K562 (cell line): Measurements from ENCODE around the gene OTOG. TPM values are rescaled to one million over a fixed set of nuclear protein-coding genes. Genes with fewer than 3 reads are reported as not detected.

ENCODE experiments used
- ATAC-seq: fragments of 200-7000 bp; cut with Tn5 transposase; 3 replicates; pipeline ENCODE4 v1.9.1; 2020; ENCODE audit warnings: moderate library complexity
- BruUV-seq: library from RNA; stranded (reverse); fragments of 400-500 nt; replicated peaks from 2 replicates; lab custom pipeline; 2021; lab: Mats Ljungman, UMichigan
- CTCF ChIA-PET: fragments of 300-600 bp; formaldehyde crosslinking; extraction: SDS; loops from one replicate; lab custom pipeline; 2021; ENCODE audit warnings: low intra/inter-chr PET ratio; lab: Yijun Ruan, JAX
- POLR2A ChIA-PET: fragments of 300-600, 350-650 bp; sonication (Branson Sonifier 250); formaldehyde crosslinking; extraction: SDS; loops from one replicate; lab custom pipeline; 2021; ENCODE audit warnings: antibody characterized with exemption, inconsistent platforms; lab: Yijun Ruan, JAX
- DNase-seq, 4 experiments: peaks; one replicate each; pipeline versions ENCODE4 v3.0.0 to v3.0.0-alpha.2; 2011 to 2018; ENCODE audit warnings: low spot score in 3 of 4, mixed read lengths in 3 of 4; ENCODE audit errors: extremely low read depth in 1 of 4
- FAIRE-seq: peaks from 2 replicates; lab custom pipeline; 2011; peaks lifted over from hg19 to GRCh38; lab: Jason Lieb, UNC
- H2AFZ ChIP-seq: 2 replicates; pipeline ENCODE4 v1.6.0; 2011; ENCODE audit warnings: low read depth, low read length, control low read depth, inconsistent platforms
- H3K27ac ChIP-seq: fragments of 200-600 bp; 3 replicates; pipeline ENCODE4 v1.8.0; 2011; ENCODE audit warnings: low read depth, mild to moderate bottlenecking, control low read depth, inconsistent platforms, low read length, moderate library complexity, mixed read lengths; ENCODE audit errors: extremely low read depth
- H3K27me3 ChIP-seq, 2 experiments: fragments of 300-600 bp in 1 of 2; 2 replicates in 1 of 2; 3 replicates in 1 of 2; pipeline versions ENCODE4 v1.6.0 to v1.8.0; 2011; ENCODE audit warnings: inconsistent platforms in 2 of 2, low read length in 2 of 2, mild to moderate bottlenecking in 1 of 2, mixed read lengths in 1 of 2, moderate library complexity in 1 of 2; ENCODE audit not compliant: control insufficient read depth in 2 of 2, insufficient read depth in 2 of 2
- H3K36me3 ChIP-seq: fragments of 300-600 bp; 3 replicates; pipeline ENCODE4 v1.8.0; 2011; ENCODE audit warnings: mild to moderate bottlenecking, low read length, inconsistent platforms; ENCODE audit not compliant: control insufficient read depth, insufficient read depth
- H3K4me1 ChIP-seq, 2 experiments: fragments of 200-600 bp in 1 of 2; replicated peaks in 1 of 2; 2 replicates in 1 of 2; 3 replicates in 1 of 2; pipeline versions ENCODE4 v1.5.1 to v1.8.0; 2011; ENCODE audit warnings: inconsistent platforms in 2 of 2, low read length in 2 of 2, mild to moderate bottlenecking in 1 of 2, mixed read lengths in 1 of 2, moderate library complexity in 1 of 2; ENCODE audit not compliant: control insufficient read depth in 2 of 2, insufficient read depth in 2 of 2
- H3K4me2 ChIP-seq: 2 replicates; pipeline ENCODE4 v1.6.1; 2011; ENCODE audit warnings: low read length, control low read depth, inconsistent platforms, mixed read lengths; ENCODE audit not compliant: insufficient read depth
- H3K4me3 ChIP-seq: fragments of 200-600 bp; sonication (generic), shearing (Covaris generic); 2 replicates; pipeline ENCODE4 v1.5.1; 2016; ENCODE audit warnings: control low read depth, inconsistent platforms
- H3K79me2 ChIP-seq: fragments of 200-600 bp; 3 replicates; pipeline ENCODE4 v1.8.0; 2011; ENCODE audit warnings: low read length, inconsistent platforms; ENCODE audit not compliant: control insufficient read depth, insufficient read depth
- H3K9ac ChIP-seq, 2 experiments: 2 replicates each; pipeline versions ENCODE4 v1.6.0 to v1.6.1; 2011; ENCODE audit warnings: low read depth in 2 of 2, low read length in 2 of 2, control low read depth in 1 of 2, inconsistent platforms in 1 of 2, mild to moderate bottlenecking in 1 of 2, mixed read lengths in 1 of 2; ENCODE audit not compliant: insufficient read depth in 1 of 2
- H3K9me1 ChIP-seq: one replicate; pipeline ENCODE4 v1.6.0; 2011; ENCODE audit warnings: inconsistent platforms, mild to moderate bottlenecking, low read length, moderate library complexity; ENCODE audit not compliant: control insufficient read depth, insufficient read depth
- H3K9me3 ChIP-seq: replicated peaks from 2 replicates; pipeline ENCODE4 v1.5.1; 2011; ENCODE audit warnings: low read depth, low read length, inconsistent platforms; ENCODE audit not compliant: control insufficient read depth, insufficient read depth
- H4K20me1 ChIP-seq: replicated peaks from 2 replicates; pipeline ENCODE4 v1.6.1; 2011; ENCODE audit warnings: low read length, inconsistent platforms, mixed read lengths; ENCODE audit not compliant: control insufficient read depth, insufficient read depth
- BCOR ChIP-seq: fragments of 450-650 bp; IDR thresholded peaks from 2 replicates; pipeline ENCODE4 v1.6.1; 2016
- PTRF ChIP-seq: fragments of 450-650 bp; IDR thresholded peaks from 2 replicates; pipeline ENCODE4 v1.6.1; 2016; ENCODE audit warnings: mild to moderate bottlenecking, missing genetic modification characterization, missing compliant biosample characterization
- PTTG1 ChIP-seq: fragments of 450-650 bp; IDR thresholded peaks from 2 replicates; pipeline ENCODE4 v1.6.1; 2016; ENCODE audit warnings: low read depth, mild to moderate bottlenecking, missing genetic modification characterization, missing compliant biosample characterization
- SMARCE1 ChIP-seq: fragments of 450-650 bp; IDR thresholded peaks from 2 replicates; pipeline ENCODE4 v1.7.1; 2016; ENCODE audit warnings: mild to moderate bottlenecking
- TAF7 ChIP-seq: fragments of 450-650 bp; IDR thresholded peaks from 2 replicates; pipeline ENCODE4 v1.6.1; 2016; ENCODE audit warnings: missing genetic modification characterization, missing compliant biosample characterization
- XRCC5 ChIP-seq: fragments of 200-400 bp; formaldehyde crosslinking; IDR thresholded peaks from 2 replicates; pipeline ENCODE4 v1.6.1; 2017; ENCODE audit warnings: low read depth, mild to moderate bottlenecking, low read length
- ZNF140 ChIP-seq: fragments of 250-450 bp; sonication (Bioruptor Pico); IDR thresholded peaks from 2 replicates; pipeline ENCODE4 v1.8.0; 2021; ENCODE audit warnings: moderate library complexity, mild to moderate bottlenecking, inconsistent platforms
- ZNF785 ChIP-seq: fragments of 250-450 bp; sonication (Bioruptor Pico); IDR thresholded peaks from 2 replicates; pipeline ENCODE4 v1.4.0; 2020; ENCODE audit warnings: mild to moderate bottlenecking
- WGBS: fragments of 100-300 bp; shearing (Covaris generic); methylation state at CpG from one replicate; pipeline ENCODE4 v1.1.6; 2016; ENCODE audit warnings: low coverage, mixed read lengths; ENCODE audit not compliant: insufficient coverage; ENCODE audit errors: missing lambda C conversion rate; 5-methylcytosine and 5-hydroxymethylcytosine counted together
- in situ Hi-C: fragments of 300-500 bp; cut with MboI; formaldehyde crosslinking; loops from 4 replicates; pipeline ENCODE4 v1.15.0; 2018; ENCODE audit warnings: inconsistent platforms, mixed read lengths
- intact Hi-C: fragments of 100-400 bp; cut with micrococcal nuclease; formaldehyde crosslinking; loops from 2 replicates; pipeline ENCODE4 v1.14.2; 2022
- polyA plus RNA-seq, 8 experiments: library from polyadenylated mRNA; depleted of rRNA in 4 of 8; stranded (reverse) in 5 of 8; unstranded in 3 of 8; fragments of >200 nt; fragmentation: Nextera tagmentation in 2 of 8; fragmentation: Illumina TruSeq in 1 of 8; extraction: Ambion mirVana in 2 of 8; extraction: Trizol in 1 of 8; gene quantifications; 2 replicates each; pipeline versions ENCODE4 v1.2.1 to v1.2.3, GENCODE V29; 2011 to 2014; ENCODE audit warnings: inconsistent platforms in 1 of 8, missing spikeins in 1 of 8
- total RNA-seq, 7 experiments: library from RNA; depleted of rRNA in 6 of 7; stranded (reverse); fragments of >200 nt in 6 of 7; fragmentation: Illumina TruSeq in 2 of 7; extraction: Trizol in 2 of 7; gene quantifications; 2 replicates each; pipeline versions ENCODE4 v1.2.1 to v1.2.3, GENCODE V29; 2011 to 2021; ENCODE audit warnings: low replicate concordance in 1 of 7
- TF ChIP-seq, protein P1 (sequence below): conservative IDR thresholded peaks from 2 replicates; pipeline ENCODE4 v1.6.1; 2011; ENCODE audit warnings: low read depth, mild to moderate bottlenecking, low read length; ENCODE audit not compliant: control insufficient read depth

Gene OTOG
- total and polyA plus RNA-seq, 9 of the 15 experiments (the other 6 are each of a cell fraction or from before 2014, with no cell fraction given), result not detected

DNA sequence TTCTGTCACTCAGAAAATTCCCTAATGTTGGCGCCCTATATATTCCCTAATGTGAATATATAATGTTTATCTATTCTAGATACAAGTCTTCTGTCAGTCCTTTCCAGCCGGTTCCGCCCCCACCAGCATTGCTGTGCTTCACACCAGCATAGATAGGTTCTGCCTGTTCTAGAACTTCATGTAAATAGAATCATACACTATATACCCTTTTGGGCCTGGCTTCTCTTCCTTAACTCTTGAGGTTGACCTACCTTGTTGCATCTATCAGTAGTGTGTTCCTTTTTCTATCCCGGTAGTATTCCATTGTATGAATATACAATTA is 34.6 kb downstream of the OTOG start:
- no peaks in the 10 kb centered on the region for H4K20me1 ChIP-seq
- FAIRE-seq (no peak), ATAC-seq (no peak), DNase-seq (no peak)
- H3K4me3 ChIP-seq, result no peak overlapping the region
- POLR2A ChIA-PET, result interaction anchor here (1.1 kb wide), 1 partner anchor 15 kb away, joined by 3 read pairs; no protein-coding TSS in a partner anchor
- no TSS peak for BruUV-seq
- in situ Hi-C loops (no loop called here), intact Hi-C loops (no loop called here)
- H3K4me2 ChIP-seq, result no peak overlapping the region
- peaks cover 5 to 39% of the 10 kb centered on the region in 2 experiments; a peak in 4 of 5 replicates for H3K27me3 ChIP-seq
- H3K27ac ChIP-seq, result no peak overlapping the region
- H3K4me1 ChIP-seq, result no peaks in the 10 kb centered on the region
- no peaks in the 10 kb centered on the region for H3K36me3 ChIP-seq
- H3K79me2 ChIP-seq, result no peaks in the 10 kb centered on the region
- CTCF ChIA-PET, result no interaction called here
- H2AFZ ChIP-seq, result no peak overlapping the region
- TF ChIP-seq ZNF140, result no peak
- TF ChIP-seq SMARCE1, result no peak
- TF ChIP-seq BCOR, result no peak
- no peak for TF ChIP-seq PTTG1
- TF ChIP-seq PTRF (tag), result no peak
- no peak for TF ChIP-seq TAF7 (tag)
- no peak for TF ChIP-seq XRCC5
- no peak for TF ChIP-seq ZNF785 (CRISPR knock-in tag)
- TF ChIP-seq, protein P1, sequence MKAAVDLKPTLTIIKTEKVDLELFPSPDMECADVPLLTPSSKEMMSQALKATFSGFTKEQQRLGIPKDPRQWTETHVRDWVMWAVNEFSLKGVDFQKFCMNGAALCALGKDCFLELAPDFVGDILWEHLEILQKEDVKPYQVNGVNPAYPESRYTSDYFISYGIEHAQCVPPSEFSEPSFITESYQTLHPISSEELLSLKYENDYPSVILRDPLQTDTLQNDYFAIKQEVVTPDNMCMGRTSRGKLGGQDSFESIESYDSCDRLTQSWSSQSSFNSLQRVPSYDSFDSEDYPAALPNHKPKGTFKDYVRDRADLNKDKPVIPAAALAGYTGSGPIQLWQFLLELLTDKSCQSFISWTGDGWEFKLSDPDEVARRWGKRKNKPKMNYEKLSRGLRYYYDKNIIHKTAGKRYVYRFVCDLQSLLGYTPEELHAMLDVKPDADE, result no peak
- H3K9ac ChIP-seq, result no peak overlapping the region
- no peaks in the 10 kb centered on the region for H3K9me3 ChIP-seq
- no peaks in the 10 kb centered on the region for H3K9me1 ChIP-seq
- 7% methylated on average over 4 of the region's 4 CpGs for WGBS
